H9 (cell line): Measurements from ENCODE around the gene ATF5. TPM values are rescaled to one million over a fixed set of nuclear protein-coding genes. Genes with fewer than 3 reads are reported as not detected.

Experiments used
- DNase-seq: peaks from one replicate; pipeline ENCODE4 v3.0.0-alpha.2; 2017
- H2AFZ ChIP-seq: one replicate; pipeline ENCODE4 v1.6.1; 2013; ENCODE audit warnings: mild to moderate bottlenecking, low read length, control low read depth, moderate library complexity
- H2AK5ac ChIP-seq: 2 replicates; pipeline ENCODE4 v1.6.1; 2013; ENCODE audit warnings: low read length, control low read depth, mixed read lengths; ENCODE audit not compliant: insufficient read length
- H2BK120ac ChIP-seq: one replicate; pipeline ENCODE4 v1.6.1; 2013; ENCODE audit warnings: low read depth, mild to moderate bottlenecking, low read length, control low read depth, inconsistent platforms; ENCODE audit not compliant: poor library complexity, severe bottlenecking
- H2BK12ac ChIP-seq: 2 replicates; pipeline ENCODE4 v1.6.1; 2013; ENCODE audit warnings: low read length, control low read depth, mixed read lengths, low read depth; ENCODE audit not compliant: insufficient read length
- H2BK15ac ChIP-seq: 2 replicates; pipeline ENCODE4 v1.6.1; 2013; ENCODE audit warnings: low read depth, low read length, control low read depth
- H2BK20ac ChIP-seq: one replicate; pipeline ENCODE4 v1.6.1; 2013; ENCODE audit warnings: low read depth, mild to moderate bottlenecking, low read length, control low read depth, inconsistent platforms; ENCODE audit not compliant: poor library complexity, severe bottlenecking
- H2BK5ac ChIP-seq: 2 replicates; pipeline ENCODE4 v1.6.1; 2013; ENCODE audit warnings: low read length, control low read depth, mixed read lengths; ENCODE audit not compliant: insufficient read length
- H3K14ac ChIP-seq: 2 replicates; pipeline ENCODE4 v1.6.1; 2013; ENCODE audit warnings: low read length, control low read depth; ENCODE audit not compliant: insufficient read depth
- H3K18ac ChIP-seq: 2 replicates; pipeline ENCODE4 v1.6.1; 2013; ENCODE audit warnings: low read depth, mild to moderate bottlenecking, mixed read lengths, low read length, control low read depth; ENCODE audit not compliant: insufficient read length
- H3K23ac ChIP-seq: 2 replicates; pipeline ENCODE4 v1.6.1; 2013; ENCODE audit warnings: low read length, control low read depth, mixed read lengths, low read depth; ENCODE audit not compliant: insufficient read length
- H3K23me2 ChIP-seq: 2 replicates; pipeline ENCODE4 v1.6.1; 2013; ENCODE audit warnings: low read depth, mild to moderate bottlenecking, mixed read lengths, low read length, control low read depth; ENCODE audit not compliant: insufficient read length, poor library complexity, severe bottlenecking
- H3K27ac ChIP-seq: 2 replicates; pipeline ENCODE4 v1.5.1; 2013; ENCODE audit warnings: low read length, control low read depth, mixed read lengths, low read depth; ENCODE audit not compliant: insufficient read length
- H3K27me3 ChIP-seq: 2 replicates; pipeline ENCODE4 v1.6.1; 2013; ENCODE audit warnings: low read length, control low read depth, inconsistent platforms; ENCODE audit not compliant: insufficient read depth
- H3K4ac ChIP-seq: 2 replicates; pipeline ENCODE4 v1.6.1; 2013; ENCODE audit warnings: low read depth, mild to moderate bottlenecking, control low read depth, inconsistent platforms, low read length, moderate library complexity
- H3K4me1 ChIP-seq: 2 replicates; pipeline ENCODE4 v1.6.1; 2013; ENCODE audit warnings: low read length, control low read depth, inconsistent platforms; ENCODE audit not compliant: insufficient read depth
- H3K4me2 ChIP-seq: 2 replicates; pipeline ENCODE4 v1.6.1; 2013; ENCODE audit warnings: low read length, control low read depth, mixed read lengths; ENCODE audit not compliant: insufficient read length, insufficient read depth
- H3K56ac ChIP-seq: 2 replicates; pipeline ENCODE4 v1.6.1; 2013; ENCODE audit warnings: low read depth, mild to moderate bottlenecking, mixed read lengths, low read length, control low read depth; ENCODE audit not compliant: insufficient read length
- H3K79me1 ChIP-seq: 2 replicates; pipeline ENCODE4 v1.6.1; 2013; ENCODE audit warnings: low read depth, mild to moderate bottlenecking, moderate library complexity, low read length, control low read depth, inconsistent platforms; ENCODE audit not compliant: insufficient read depth, poor library complexity, severe bottlenecking
- H3K79me2 ChIP-seq: 2 replicates; pipeline ENCODE4 v1.6.1; 2013; ENCODE audit warnings: low read length, control low read depth, inconsistent platforms; ENCODE audit not compliant: insufficient read depth
- H3K9ac ChIP-seq: 2 replicates; pipeline ENCODE4 v1.6.1; 2013; ENCODE audit warnings: low read length, control low read depth, mixed read lengths; ENCODE audit not compliant: insufficient read length; ENCODE audit errors: extremely low read depth
- H3K9me3 ChIP-seq: one replicate; pipeline ENCODE4 v1.6.1; 2013; ENCODE audit warnings: low read depth, low read length, inconsistent platforms; ENCODE audit not compliant: control insufficient read depth
- H3T11ph ChIP-seq: one replicate; pipeline ENCODE4 v1.6.1; 2013; ENCODE audit warnings: mild to moderate bottlenecking, low read length, control low read depth, inconsistent platforms
- H4K20me1 ChIP-seq: one replicate; pipeline ENCODE4 v1.6.1; 2013; ENCODE audit not compliant: control insufficient read depth, insufficient read length, insufficient read depth
- H4K5ac ChIP-seq: 2 replicates; pipeline ENCODE4 v1.6.1; 2013; ENCODE audit warnings: low read depth, mild to moderate bottlenecking, mixed read lengths, low read length, control low read depth; ENCODE audit not compliant: insufficient read length
- H4K8ac ChIP-seq: replicated peaks from 2 replicates; pipeline ENCODE4 v1.6.1; 2013; ENCODE audit warnings: low read length, control low read depth, mixed read lengths, low read depth; ENCODE audit not compliant: insufficient read length
- H4K91ac ChIP-seq: 2 replicates; pipeline ENCODE4 v1.6.1; 2013; ENCODE audit warnings: low read depth, mild to moderate bottlenecking, moderate library complexity, mixed read lengths, low read length, control low read depth; ENCODE audit not compliant: insufficient read length
- H3K27ac Mint-ChIP-seq, 3 experiments: 2 replicates in 2 of 3; 3 replicates in 1 of 3; pipeline ENCODE4 v1.8.0; 2020 to 2021; ENCODE audit warnings: mixed read lengths in 3 of 3, mild to moderate bottlenecking in 1 of 3, moderate library complexity in 1 of 3
- H3K27me3 Mint-ChIP-seq: 2 replicates; pipeline ENCODE4 v1.8.0; 2021; ENCODE audit warnings: low read depth, mild to moderate bottlenecking, moderate library complexity, mixed read lengths
- H3K36me3 Mint-ChIP-seq, 3 experiments: 2 replicates in 2 of 3; 3 replicates in 1 of 3; pipeline ENCODE4 v1.8.0; 2020 to 2021; ENCODE audit warnings: low read depth in 3 of 3, mixed read lengths in 3 of 3; ENCODE audit not compliant: insufficient read depth in 1 of 3
- H3K4me1 Mint-ChIP-seq, 2 experiments: 2 replicates each; pipeline ENCODE4 v1.8.0; 2020; ENCODE audit warnings: mixed read lengths in 2 of 2
- H3K4me3 Mint-ChIP-seq, 2 experiments: 2 replicates in 1 of 2; 3 replicates in 1 of 2; pipeline ENCODE4 v1.8.0; 2020 to 2021; ENCODE audit warnings: mild to moderate bottlenecking in 2 of 2, mixed read lengths in 2 of 2, moderate library complexity in 1 of 2
- H3K9me3 Mint-ChIP-seq, 2 experiments: 2 replicates in 1 of 2; 3 replicates in 1 of 2; pipeline ENCODE4 v1.8.0; 2020; ENCODE audit warnings: mild to moderate bottlenecking in 2 of 2, mixed read lengths in 2 of 2, moderate library complexity in 1 of 2
- CTCF ChIP-seq: fragments of 200-600 bp; sonication (generic); conservative IDR thresholded peaks from 3 replicates; pipeline ENCODE4 v1.8.0; 2021; ENCODE audit warnings: antibody characterized with exemption, mild to moderate bottlenecking
- WGBS: extraction: QIAGEN DNeasy Blood & Tissue Kit; methylation state at CpG from one replicate; pipeline ENCODE4 v1.1.7; 2013; ENCODE audit warnings: missing lambda C conversion rate, low lambda C conversion rate, mixed read lengths; ENCODE audit not compliant: insufficient read length; ENCODE audit errors: extremely low coverage; 5-methylcytosine and 5-hydroxymethylcytosine counted together
- total RNA-seq: library from RNA; stranded (reverse); gene quantifications from 2 replicates; pipeline ENCODE4 v1.2.1, GENCODE V29; 2021

ATF5 gene
- total RNA-seq, 1 experiment from 2014 or later, result 18.5 TPM

GRCh38 chr19:49880162-49880869 is 48.7 kb upstream of the ATF5 start:
- Histone ChIP-seq H3K56ac (no peak overlapping the region), H3K4ac (no peak overlapping the region), H4K91ac (no peak overlapping the region), H4K20me1 (no peaks in the 10 kb centered on the region), H3K9me3 (no peaks in the 10 kb centered on the region), H3T11ph (no peak overlapping the region), H4K5ac (no peak overlapping the region), H2BK5ac (no peak overlapping the region), H3K27ac (no peak overlapping the region), H3K18ac (no peak overlapping the region), H3K23me2 (peaks cover 11% of the 10 kb centered on the region), H4K8ac (no peak overlapping the region), H3K14ac (no peak overlapping the region), H2AK5ac (no peak overlapping the region), H2BK20ac (no peak overlapping the region), H3K4me1 (no peaks in the 10 kb centered on the region), H2BK15ac (no peak overlapping the region), H3K23ac (no peak overlapping the region), H3K79me1 (no peaks in the 10 kb centered on the region), H2AFZ (no peak overlapping the region), H3K9ac (no peak overlapping the region), H3K27me3 (no peaks in the 10 kb centered on the region), H2BK12ac (no peak overlapping the region), H3K79me2 (no peaks in the 10 kb centered on the region; the same call in 1 of the 2 replicates), H2BK120ac (no peak overlapping the region), H3K4me2 (no peak overlapping the region)
- WGBS, result no CpG with 5 or more reads among the region's 10 CpGs
- DNase-seq, result no peak
- H3K4me1 Mint-ChIP-seq, result peaks cover 13 to 21% of the 10 kb centered on the region in 2 experiments
- no peak for TF ChIP-seq CTCF
- no peaks in the 10 kb centered on the region for H3K27me3 Mint-ChIP-seq
- no peak overlapping the region; a peak in 1 of 7 replicates for H3K27ac Mint-ChIP-seq
- peak overlapping the region in 1 of 2 experiments; percentile 42; a peak in 3 of 5 replicates for H3K4me3 Mint-ChIP-seq
- H3K9me3 Mint-ChIP-seq, result no peaks in the 10 kb centered on the region
- H3K36me3 Mint-ChIP-seq, result peaks cover 50 to 63% (median 62%) of the 10 kb centered on the region in 3 experiments
